ENCODE results near the gene IGF1R. TPM values are rescaled to one million over a fixed set of nuclear protein-coding genes. Genes with fewer than 3 reads are reported as not detected.

The IGF1R gene
- total and polyA plus RNA-seq, 2 of the 8 experiments (the other 6 are each of a cell fraction or from before 2014, with no cell fraction given): 32.9 to 109 TPM

DNA sequence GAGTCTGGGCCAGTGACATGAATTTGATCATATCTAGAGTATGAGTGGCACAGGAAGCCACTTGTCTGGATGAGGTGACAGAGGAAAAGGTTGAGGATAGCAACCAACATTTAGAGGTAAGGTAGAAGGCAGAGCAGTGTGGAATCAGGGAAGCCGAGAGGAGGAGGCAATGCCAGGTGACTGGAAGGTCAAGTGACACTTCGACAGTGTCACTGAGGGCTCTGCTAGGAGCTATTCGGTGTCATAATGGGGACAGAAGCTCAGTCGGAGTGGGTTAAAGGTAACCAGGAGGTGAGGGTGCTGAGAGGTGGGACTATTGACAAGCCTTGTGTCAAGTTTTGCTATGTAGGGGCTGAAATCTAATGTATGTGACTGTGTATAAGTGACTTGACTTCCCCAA, 56.7 kb downstream of the IGF1R start:
- Histone ChIP-seq H3K23me2 (ENCODE audit: low read depth, low read length) (no peaks in the 10 kb centered on the region), H3K56ac (replicated peaks; ENCODE audit: insufficient read length, low read depth, low read length) (no peak overlapping the region), H3K4me3 (ENCODE audit: extremely low read depth in 1 of 4, insufficient read depth in 2 of 4, low read depth in 3 of 4, low read length in 4 of 4) (no peak overlapping the region), H3K27me3 (replicated peaks in 1 of 4; ENCODE audit: control insufficient read depth in 3 of 4, extremely low read depth in 1 of 4, insufficient read depth in 3 of 4, low read length in 3 of 4) (no peaks in the 10 kb centered on the region), H4K8ac (ENCODE audit: extremely low read depth, insufficient read depth, low read length) (no peak overlapping the region), H2BK12ac (ENCODE audit: low read depth, low read length) (no peak overlapping the region), H2BK20ac (ENCODE audit: low read length) (no peak overlapping the region), H3K27ac (ENCODE audit: low read depth, low read length) (no peak overlapping the region), H3K18ac (ENCODE audit: extremely low read depth, low read length) (no peak overlapping the region), H2BK5ac (ENCODE audit: low read depth, low read length) (no peak overlapping the region), H3K79me2 (ENCODE audit: control insufficient read depth in 1 of 2, insufficient read depth in 2 of 2, low read length in 2 of 2) (peaks cover 36 to 98% of the 10 kb centered on the region in 2 experiments), H3K9me3 (ENCODE audit: insufficient read depth in 2 of 2, low read depth in 1 of 2, low read length in 1 of 2) (no peaks in the 10 kb centered on the region), H2BK15ac (ENCODE audit: low read length) (no peak overlapping the region), H3K4me1 (replicated peaks in 1 of 4; ENCODE audit: control insufficient read depth in 3 of 4, insufficient read depth in 4 of 4, low read length in 3 of 4) (peaks cover 2 to 27% (median 17%) of the 10 kb centered on the region in 4 experiments), H4K5ac (ENCODE audit: insufficient read length, low read depth, low read length) (no peak overlapping the region), H3K14ac (ENCODE audit: insufficient read length) (no peak overlapping the region), H3K79me1 (ENCODE audit: low read depth, low read length) (peaks cover 35% of the 10 kb centered on the region), H3K36me3 (ENCODE audit: control insufficient read depth in 2 of 4, insufficient read depth in 4 of 4, low read length in 3 of 4) (peaks cover 0 to 10% (median 4%) of the 10 kb centered on the region in 4 experiments; a peak in 5 of 8 replicates), H3K4ac (replicated peaks; ENCODE audit: insufficient read length, low read depth, low read length) (no peak overlapping the region), H3K9ac (replicated peaks in 1 of 4; ENCODE audit: extremely low read depth in 1 of 4, low read depth in 3 of 4, low read length in 3 of 4) (no peak overlapping the region), H4K20me1 (replicated peaks in 1 of 2; ENCODE audit: control insufficient read depth in 1 of 2, insufficient read depth in 2 of 2, low read length in 2 of 2) (peaks cover 35 to 53% of the 10 kb centered on the region in 2 experiments), H4K91ac (replicated peaks; ENCODE audit: insufficient read length, low read length) (no peak overlapping the region), H2AFZ (ENCODE audit: low read length) (no peak overlapping the region), H3K23ac (ENCODE audit: insufficient read length) (no peak overlapping the region), H3K4me2 (ENCODE audit: insufficient read depth in 1 of 2, low read depth in 2 of 2, low read length in 2 of 2) (no peak overlapping the region; a peak in 1 of 4 replicates), H2BK120ac (replicated peaks; ENCODE audit: low read depth, low read length) (no peak overlapping the region), H2AK5ac (ENCODE audit: low read depth, low read length) (peak overlapping the region; percentile 46; the same call in 1 of the 2 replicates)
- DNase-seq (ENCODE audit: low read depth in 1 of 2, low spot score in 2 of 2): no peak
- FAIRE-seq: no peak
- TF ChIP-seq YY1 (IDR thresholded peaks at IDR 0.05; ENCODE audit: low read depth, low read length) (no peak), CEBPB (IDR thresholded peaks at IDR 0.05; ENCODE audit: low read depth, low read length) (no peak), POU5F1 (IDR thresholded peaks at IDR 0.05; ENCODE audit: low read depth, low read length) (no peak), GTF2F1 (IDR thresholded peaks at IDR 0.05; ENCODE audit: borderline replicate concordance, low read depth, low read length) (no peak)
- TF ChIP-seq, protein P1, sequence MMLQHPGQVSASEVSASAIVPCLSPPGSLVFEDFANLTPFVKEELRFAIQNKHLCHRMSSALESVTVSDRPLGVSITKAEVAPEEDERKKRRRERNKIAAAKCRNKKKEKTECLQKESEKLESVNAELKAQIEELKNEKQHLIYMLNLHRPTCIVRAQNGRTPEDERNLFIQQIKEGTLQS (IDR thresholded peaks at IDR 0.05; ENCODE audit: insufficient read depth, low read depth, low read length): no peak
- CTCF ChIA-PET (ENCODE audit: partially characterized antibody): interaction anchor here (0.8 to 3.7 kb wide), 9 partner anchors 9 to 186 kb away, joined by 3 to 12 read pairs (median 4); no protein-coding TSS in a partner anchor
- 85% methylated on average over 4 of the region's 4 CpGs; no CpG with 5 or more reads in 1 of the 2 experiments for WGBS, 2 experiments (ENCODE audit: extremely low coverage in 1 of 2, insufficient coverage in 1 of 2, insufficient read length in 1 of 2, insufficient replicate concordance in 2 of 2, low coverage in 1 of 2, low lambda C conversion rate in 2 of 2, missing lambda C conversion rate in 1 of 2)
- POLR2A ChIA-PET (ENCODE audit: partially characterized antibody): interaction anchor here (1.2 to 2.0 kb wide), 2 partner anchors 19 to 44 kb away, joined by 3 to 4 read pairs; no protein-coding TSS in a partner anchor
